Uterus (tissue), 2 donors: Measurements from ENCODE around the gene GALR1.

Experiments used
- POLR2A ChIP-seq, 2 donors: fragments of 450-650 bp; IDR thresholded peaks; one replicate each; pipeline ENCODE4 v1.6.1; 2016; ENCODE audit warnings: antibody characterized with exemption in 2 of 2, mild to moderate bottlenecking in 1 of 2, moderate library complexity in 1 of 2
- TF ChIP-seq, protein P1 (sequence below), 4 experiments: fragments of 200-600 bp in 2 of 4; fragments of 450-650 bp in 2 of 4; sonication (generic) in 2 of 4; IDR thresholded peaks; one replicate each; pipeline ENCODE4 v1.5.1; 2016 to 2019; ENCODE audit warnings: antibody characterized with exemption in 4 of 4, mild to moderate bottlenecking in 2 of 4, moderate library complexity in 1 of 4

DNA sequence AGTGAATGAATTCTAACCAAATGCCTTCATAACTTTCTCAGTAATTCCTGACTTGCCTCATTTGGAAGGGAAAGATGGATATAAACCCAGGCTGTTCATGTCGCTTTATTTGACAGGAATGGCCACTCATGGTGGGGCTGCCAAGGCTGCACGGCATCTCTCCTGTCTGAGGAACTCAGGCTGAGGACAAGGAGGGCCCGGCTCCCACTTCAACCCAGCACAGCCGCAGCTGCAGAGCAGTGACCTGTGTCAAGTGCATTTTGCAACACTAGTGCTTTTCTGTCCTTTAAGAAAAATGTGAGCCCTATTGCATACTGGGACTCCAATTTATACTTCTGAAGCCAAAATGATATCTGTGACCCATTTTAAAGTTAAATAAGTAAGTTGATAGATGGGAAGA lies 45.8 kb upstream of the GALR1 start:
- TF ChIP-seq, protein P1, sequence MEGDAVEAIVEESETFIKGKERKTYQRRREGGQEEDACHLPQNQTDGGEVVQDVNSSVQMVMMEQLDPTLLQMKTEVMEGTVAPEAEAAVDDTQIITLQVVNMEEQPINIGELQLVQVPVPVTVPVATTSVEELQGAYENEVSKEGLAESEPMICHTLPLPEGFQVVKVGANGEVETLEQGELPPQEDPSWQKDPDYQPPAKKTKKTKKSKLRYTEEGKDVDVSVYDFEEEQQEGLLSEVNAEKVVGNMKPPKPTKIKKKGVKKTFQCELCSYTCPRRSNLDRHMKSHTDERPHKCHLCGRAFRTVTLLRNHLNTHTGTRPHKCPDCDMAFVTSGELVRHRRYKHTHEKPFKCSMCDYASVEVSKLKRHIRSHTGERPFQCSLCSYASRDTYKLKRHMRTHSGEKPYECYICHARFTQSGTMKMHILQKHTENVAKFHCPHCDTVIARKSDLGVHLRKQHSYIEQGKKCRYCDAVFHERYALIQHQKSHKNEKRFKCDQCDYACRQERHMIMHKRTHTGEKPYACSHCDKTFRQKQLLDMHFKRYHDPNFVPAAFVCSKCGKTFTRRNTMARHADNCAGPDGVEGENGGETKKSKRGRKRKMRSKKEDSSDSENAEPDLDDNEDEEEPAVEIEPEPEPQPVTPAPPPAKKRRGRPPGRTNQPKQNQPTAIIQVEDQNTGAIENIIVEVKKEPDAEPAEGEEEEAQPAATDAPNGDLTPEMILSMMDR (IDR thresholded peaks at IDR 0.05): no peak
- no peak for TF ChIP-seq POLR2A (IDR thresholded peaks at IDR 0.05)
